LNCaP clone FGC (cell line): Measurements from ENCODE around the gene UBR3.

Source experiments
- DNase-seq: peaks from one replicate; pipeline ENCODE4 v3.0.0-alpha.2; 2011; ENCODE audit warnings: low read depth
- H3K4me3 ChIP-seq: 2 replicates; pipeline ENCODE4 v1.5.1; 2011; ENCODE audit warnings: mild to moderate bottlenecking, low read depth, low read length, control low read depth
- TF ChIP-seq, protein P1 (sequence below): IDR thresholded peaks from 2 replicates; pipeline ENCODE4 v1.5.1; 2012; ENCODE audit warnings: mild to moderate bottlenecking; ENCODE audit not compliant: control insufficient read depth, insufficient read depth; ENCODE audit errors: extremely low read depth

UBR3 gene

DNA sequence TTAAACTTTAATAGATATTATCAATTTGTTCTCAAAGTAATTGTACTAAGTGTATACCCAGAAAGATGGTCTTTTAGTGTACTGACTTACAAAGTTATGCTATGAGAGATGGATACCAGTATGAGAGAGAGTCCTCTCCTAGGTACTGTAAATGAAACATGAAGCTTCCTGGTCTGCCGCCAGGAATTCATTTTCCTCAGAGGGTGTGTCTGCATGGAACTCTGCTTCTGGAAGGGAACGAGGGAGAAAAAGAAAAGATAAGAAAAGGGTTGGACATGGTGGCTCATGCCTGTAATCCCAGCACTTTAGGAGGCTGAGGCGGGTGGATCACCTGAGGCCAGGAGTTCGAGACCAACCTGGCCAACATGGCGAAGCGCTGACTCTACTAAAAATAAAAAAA lies 30.8 kb upstream of the UBR3 start:
- no peak overlapping the region for H3K4me3 ChIP-seq
- DNase-seq, result no peak
- TF ChIP-seq, protein P1, sequence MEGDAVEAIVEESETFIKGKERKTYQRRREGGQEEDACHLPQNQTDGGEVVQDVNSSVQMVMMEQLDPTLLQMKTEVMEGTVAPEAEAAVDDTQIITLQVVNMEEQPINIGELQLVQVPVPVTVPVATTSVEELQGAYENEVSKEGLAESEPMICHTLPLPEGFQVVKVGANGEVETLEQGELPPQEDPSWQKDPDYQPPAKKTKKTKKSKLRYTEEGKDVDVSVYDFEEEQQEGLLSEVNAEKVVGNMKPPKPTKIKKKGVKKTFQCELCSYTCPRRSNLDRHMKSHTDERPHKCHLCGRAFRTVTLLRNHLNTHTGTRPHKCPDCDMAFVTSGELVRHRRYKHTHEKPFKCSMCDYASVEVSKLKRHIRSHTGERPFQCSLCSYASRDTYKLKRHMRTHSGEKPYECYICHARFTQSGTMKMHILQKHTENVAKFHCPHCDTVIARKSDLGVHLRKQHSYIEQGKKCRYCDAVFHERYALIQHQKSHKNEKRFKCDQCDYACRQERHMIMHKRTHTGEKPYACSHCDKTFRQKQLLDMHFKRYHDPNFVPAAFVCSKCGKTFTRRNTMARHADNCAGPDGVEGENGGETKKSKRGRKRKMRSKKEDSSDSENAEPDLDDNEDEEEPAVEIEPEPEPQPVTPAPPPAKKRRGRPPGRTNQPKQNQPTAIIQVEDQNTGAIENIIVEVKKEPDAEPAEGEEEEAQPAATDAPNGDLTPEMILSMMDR, result no peak

DNA sequence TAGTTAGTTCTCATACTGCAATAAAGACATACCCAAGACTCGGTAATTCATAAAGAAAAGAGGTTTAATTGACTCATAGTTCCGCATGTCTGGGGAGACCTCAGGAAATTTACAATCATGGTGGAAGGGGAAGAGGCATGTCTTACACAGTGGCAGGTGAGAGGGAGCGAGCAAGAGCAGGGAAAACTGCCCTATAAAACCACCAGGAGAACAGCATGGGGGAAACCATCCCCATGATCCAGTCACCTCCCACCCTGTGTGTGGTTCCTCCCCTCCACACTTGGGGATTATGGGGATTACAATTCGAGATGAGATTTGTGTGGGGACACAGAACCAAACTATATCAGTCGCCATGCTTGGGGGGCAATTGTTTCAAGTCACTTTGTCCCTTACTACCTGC lies 29.7 kb upstream of the UBR3 start:
- DNase-seq, result no peak
- no peak overlapping the region for H3K4me3 ChIP-seq

GRCh38 chr2:169798397-169798717 lies 28.9 kb upstream of the UBR3 start:
- peak overlapping the region; percentile 80 for H3K4me3 ChIP-seq
- TF ChIP-seq, protein P1, result no peak
- no peak for DNase-seq

More for the DNA sequence above, 29.7 kb upstream of the UBR3 start:
- TF ChIP-seq, protein P1, result no peak

DNA sequence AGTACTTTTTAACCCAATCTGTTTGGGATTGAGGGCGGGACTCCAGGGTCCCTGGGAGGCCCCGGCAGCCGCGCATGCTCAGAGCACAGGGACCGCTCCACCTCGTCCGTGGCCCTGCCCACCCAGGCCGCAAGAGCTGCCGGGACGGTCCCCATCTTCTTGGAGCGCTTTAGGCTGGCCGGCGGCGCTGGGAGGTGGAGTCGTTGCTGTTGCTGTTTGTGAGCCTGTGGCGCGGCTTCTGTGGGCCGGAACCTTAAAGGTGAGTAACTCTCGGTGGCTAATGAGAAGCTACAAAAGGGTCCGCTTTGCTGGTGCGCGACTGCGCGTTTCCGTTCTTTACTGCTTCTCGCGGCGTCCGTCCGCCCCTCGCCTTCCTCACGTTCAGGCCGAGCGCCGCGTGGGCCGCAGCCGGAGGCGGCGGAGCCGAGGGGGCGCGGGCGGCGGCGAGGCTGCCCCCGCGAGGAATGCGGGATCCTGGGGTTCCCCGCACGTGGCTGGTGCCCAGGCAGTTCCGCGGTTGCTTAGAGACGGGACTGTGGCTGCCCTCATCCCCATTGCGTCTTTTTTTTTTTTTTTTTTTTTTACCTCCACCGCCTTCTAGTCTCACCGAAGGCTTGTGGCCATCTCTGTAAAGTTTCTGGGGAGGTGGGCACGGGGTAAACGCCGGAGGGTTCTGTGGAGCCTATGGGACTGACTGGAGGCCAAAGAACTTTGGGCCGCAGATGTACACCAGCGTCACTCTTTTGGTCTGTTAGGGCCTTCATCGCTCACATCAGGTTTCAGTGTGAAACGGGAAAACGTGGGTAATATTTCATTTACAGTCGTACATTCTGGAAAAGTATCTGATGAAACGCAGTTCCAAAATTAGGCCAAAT lies 28.3 kb upstream of the UBR3 start, which contains the start of gene SSB:
Gene SSB (plus strand): TSS at position 154 of the 875 bp plus-strand sequence. CDS start 2,090 bp downstream, outside the sequence.
- TF ChIP-seq, protein P1, result no peak
- H3K4me3 ChIP-seq, result peak within 1 kb of the TSS; percentile 80
- peak; percentile 73 for DNase-seq

DNA sequence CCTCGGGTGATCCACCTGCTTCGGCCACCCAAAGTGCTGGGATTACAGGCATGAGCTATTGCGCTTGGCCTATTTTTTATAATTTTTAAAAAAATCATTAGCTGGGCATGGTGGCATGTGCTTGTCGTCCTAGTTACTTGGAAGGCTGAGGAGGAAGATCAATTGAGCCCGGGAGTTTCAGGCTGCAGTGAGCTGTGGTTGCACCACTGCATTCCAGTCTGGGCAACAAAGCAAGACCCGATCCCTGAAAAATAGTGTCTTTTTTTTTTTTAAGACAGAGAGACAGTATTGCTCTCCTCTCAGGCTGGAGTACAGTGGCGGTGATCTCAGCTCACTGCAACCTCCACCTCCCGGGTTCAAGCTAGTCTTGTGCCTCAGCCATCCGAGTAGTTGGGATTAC lies 23.8 kb upstream of the UBR3 start:
- TF ChIP-seq, protein P1, result no peak
- H3K4me3 ChIP-seq, result no peak overlapping the region
- DNase-seq, result no peak

- TF ChIP-seq, protein P1, result no peak
- DNase-seq, result no peak
- H3K4me3 ChIP-seq, result no peak overlapping the region
These were observed 20.7 kb upstream of the UBR3 start for GRCh38 chr2:169806586-169806985.

- no peak overlapping the region for H3K4me3 ChIP-seq
- DNase-seq, result no peak
- TF ChIP-seq, protein P1, result no peak
These were observed 19.0 kb upstream of the UBR3 start for GRCh38 chr2:169808221-169808620.
